GM21825 (cell line): ENCODE results near the gene LSM12.
A peak's percentile ranks its signal among the peaks of the same experiment; 100 is the strongest.
"Not testable (repeated sequence)": the region's sequence is repeated elsewhere in the genome, so short reads cannot be mapped to it uniquely, and the experiment has no call there.

Source experiments
- ATAC-seq: cut with Tn5 transposase; IDR thresholded peaks from one replicate; pipeline ENCODE4 v1.9.1; 2021; ENCODE audit warnings: mild to moderate bottlenecking, moderate library complexity; ENCODE audit not compliant: unreplicated experiment

The LSM12 gene

GRCh38 chr17:44066204-44066930 lies at the start of gene LSM12:
Gene LSM12 (minus strand): TSS chr17:44066671. CDS start chr17:44066587, 84 bp downstream.
- peak; percentile 73 for ATAC-seq

DNA sequence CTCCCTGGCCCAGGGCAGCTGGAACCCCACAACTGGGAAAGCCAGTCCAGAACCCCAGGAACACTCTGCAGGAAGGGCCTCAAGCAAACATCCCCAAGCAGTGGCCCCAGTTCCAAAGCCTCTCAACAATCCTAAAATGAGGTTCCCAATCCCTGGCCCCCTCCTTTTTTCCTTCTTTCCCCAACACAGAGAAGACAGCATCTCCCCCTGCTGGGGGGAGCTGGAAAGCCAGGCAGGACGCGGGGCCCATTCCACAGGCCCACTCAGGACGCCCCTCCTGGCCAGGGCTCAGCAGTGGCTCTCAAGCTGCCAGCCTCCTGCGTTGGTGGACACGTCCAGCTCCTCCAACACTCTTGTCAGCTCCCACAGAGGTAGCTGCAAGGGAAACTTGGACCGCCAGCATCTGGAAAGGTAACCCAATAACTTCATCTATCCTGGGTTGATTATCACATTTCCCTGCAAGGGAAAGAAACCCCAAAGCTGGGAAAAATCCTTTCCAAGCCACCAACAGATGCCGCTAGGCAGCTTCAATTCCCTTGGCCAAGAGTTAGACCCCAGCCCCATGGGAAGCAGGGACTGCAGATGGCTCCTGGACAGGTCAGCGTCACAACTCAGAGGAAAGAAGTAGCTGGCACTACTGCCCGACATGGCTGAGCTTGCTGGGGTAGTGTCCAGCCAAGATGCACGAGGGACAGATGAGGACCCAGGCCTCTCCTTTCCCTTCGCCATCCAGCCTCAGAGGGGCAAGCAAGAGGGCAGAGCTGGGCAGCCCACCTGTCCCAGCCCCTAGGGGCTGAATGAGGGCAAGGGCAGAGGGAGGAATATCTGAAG lies 49.3 kb upstream of the LSM12 start:
- ATAC-seq = no peak

DNA sequence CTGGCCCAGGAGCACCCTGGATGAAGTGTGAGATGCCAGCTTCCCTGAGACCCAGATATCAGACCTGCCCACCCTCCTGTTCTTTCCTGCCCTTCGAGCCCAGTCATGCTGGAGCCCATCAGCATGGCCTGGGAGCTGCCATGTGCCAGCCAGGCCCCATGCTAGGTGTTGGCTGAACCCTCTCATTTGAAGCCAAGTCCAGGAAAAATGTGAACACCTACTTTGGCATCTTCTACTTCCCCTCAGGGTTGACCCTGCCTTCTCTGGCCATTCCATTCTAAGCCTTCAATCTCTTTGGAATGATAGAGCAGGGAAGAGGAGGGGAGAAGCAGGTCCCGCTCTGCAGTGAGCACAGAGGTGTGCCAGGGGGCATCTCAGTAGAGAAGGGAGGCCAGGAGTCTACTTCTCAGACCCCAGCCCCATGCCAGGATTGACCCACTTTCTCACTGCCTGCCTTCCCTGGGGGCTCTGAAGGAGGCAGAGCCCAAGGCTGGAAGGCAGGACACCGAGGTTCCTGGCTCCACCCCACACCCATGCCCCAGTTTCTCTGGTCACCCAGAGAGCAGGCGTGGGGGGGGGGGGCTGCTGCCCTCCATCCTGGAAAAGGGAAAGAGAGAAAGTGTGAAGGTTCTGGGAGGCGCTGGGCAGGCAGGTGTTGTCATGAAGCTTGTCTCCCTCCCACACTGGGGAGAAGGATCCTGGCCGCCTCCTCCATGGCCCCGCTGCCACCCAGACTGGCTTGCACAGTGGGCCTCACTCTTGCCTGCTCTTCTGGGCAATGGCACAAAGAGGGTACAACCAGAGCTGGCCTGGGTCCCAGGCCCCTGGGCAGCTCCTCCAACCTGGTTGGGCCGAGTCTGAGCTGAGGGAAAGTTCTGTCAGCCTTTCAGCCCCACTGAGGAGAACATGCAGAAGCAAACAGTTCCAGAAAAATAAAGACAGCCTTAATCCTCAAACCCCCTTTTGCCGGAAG lies 47.7 kb upstream of the LSM12 start:
- no peak for ATAC-seq

- ATAC-seq = no peak
Observed at GRCh38 chr17:44113382-44113781, 46.9 kb upstream of the LSM12 start.

GRCh38 chr17:44112284-44113280 lies 46.1 kb upstream of the LSM12 start:
- ATAC-seq = no peak

DNA sequence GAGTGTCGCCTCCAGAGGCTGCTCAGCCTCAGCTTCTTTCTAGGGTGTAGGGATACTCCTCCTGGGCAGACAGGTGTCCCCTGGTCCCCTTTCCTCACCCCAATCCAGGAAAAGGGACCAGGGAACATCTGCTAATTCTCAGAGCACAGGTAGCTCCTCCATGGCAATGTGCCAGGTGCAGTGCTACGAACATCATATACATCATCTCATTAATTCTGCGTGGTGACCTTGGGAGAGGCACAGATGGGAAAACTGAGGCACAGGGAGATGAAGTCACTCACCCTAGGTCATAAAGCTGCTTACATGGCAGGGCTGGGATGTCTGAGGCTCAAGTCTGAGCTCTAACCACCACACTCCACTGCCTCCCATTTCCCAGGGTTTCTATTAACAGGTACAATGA lies 45.3 kb upstream of the LSM12 start:
- ATAC-seq = no peak

DNA sequence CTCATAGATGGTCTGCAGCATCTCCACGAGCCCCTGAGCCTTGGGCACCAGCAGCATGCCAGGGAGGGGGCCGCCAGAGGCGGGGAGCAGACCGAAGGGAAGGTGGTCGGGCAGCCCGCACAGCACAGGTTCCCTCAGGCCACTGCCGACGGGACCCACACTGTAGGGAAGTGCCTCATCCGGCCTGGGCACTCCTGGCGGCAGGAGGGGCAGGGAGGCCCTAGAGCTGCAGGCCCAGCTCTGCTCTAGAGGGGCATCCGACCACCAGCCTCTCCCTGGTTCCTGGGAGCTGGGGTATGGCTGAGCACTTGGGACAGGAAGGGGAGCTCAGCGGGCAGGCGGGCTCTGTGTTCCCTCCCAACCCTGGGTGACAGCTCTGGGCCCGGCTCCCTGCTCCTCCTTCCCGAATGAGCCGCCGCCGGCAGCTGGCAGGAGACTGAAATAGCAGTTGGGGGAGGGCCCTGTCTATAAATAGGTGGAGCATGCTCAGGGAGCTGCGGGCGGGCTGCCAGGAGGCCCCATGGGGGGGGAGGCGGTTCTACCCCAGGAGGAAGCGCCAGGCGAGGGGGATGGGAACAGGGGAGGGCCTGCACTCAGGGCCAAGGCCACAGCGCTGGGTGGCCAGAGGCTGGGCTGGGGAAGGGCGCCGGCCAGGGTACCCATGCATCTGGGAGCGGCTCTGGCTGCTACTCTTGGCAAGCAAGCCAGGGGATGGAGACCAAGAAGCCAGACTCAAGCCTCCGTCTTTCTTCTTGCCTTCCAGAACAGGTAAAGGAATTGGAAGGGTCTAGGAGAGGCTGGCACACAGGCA lies 44.6 kb upstream of the LSM12 start:
- peak; percentile 69 for ATAC-seq

DNA sequence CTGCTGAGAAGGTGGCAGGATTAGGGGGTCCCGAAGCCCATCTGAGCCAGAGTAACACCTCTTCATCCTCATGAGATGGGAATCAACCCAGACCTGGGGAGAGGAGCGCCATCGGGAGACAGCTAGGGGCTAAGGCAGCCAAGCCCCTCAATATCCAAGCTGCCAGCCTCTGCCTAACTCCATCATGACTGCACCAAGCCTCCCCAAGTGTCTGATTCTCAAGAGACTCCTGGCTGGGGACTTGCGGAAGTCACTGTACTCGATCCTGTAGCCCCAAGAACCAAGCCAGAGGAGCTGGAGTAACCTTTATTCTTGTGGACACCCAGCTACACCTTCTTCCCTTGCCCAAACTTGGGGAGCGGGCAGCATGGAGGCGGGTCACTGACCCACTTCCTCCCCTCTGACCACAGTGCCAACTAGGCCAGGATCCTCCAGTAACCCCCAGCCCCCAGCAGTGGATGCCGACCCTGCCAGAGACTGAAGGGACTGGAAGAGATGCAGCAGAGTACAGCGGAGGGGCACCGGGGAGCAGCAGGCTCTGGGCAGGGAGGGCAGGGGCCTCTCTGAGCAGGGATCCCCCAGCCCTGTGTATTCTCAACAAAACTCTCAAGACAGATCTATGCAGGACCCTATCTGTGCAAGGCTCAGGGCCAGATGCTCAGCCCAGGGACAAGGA lies 43.7 kb upstream of the LSM12 start:
- ATAC-seq = no peak

- ATAC-seq = no peak
Observed at GRCh38 chr17:44109312-44109630, 42.8 kb upstream of the LSM12 start.

DNA sequence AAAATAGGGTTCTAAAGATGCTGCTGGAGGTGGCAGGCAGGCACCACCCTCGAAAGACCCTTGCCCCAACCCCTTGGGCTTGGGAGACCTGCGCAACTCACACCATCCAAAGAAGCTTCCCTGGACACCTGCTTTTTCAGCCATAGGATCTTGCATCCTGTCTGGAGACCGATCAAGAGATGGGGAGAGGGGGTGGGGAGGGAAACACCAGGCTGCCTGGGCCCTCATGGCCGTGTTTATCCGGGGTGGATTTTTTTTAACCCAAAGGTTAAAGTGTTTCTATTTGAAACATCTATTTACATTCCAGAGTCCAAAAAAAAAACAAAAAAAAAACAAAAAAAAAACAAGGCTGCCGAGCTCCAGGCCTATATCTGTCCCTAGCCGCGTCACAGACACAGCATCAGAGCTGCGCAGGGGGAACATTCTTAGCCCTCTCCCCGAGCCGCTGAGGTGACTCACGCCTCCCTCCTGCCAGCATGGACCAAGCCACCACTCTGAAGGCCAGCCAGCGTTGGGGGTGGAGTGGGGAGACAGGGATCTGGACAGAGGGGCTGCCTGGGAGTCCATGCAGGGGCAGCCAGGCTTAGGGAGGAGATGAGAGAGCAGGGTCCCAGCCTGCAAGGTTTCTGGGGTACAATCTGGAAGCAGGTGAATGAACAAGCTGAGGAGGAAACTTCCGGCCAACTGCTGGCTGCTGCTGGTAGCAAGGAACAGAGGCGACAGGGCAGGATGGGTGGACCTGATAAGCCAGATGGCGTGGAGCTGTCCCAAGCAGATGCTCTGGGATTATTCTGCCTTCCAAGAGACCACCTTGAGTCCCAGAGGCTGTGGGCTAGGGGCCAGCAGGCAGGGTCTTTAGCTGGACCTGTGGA lies 42.2 kb upstream of the LSM12 start:
- no peak for ATAC-seq

DNA sequence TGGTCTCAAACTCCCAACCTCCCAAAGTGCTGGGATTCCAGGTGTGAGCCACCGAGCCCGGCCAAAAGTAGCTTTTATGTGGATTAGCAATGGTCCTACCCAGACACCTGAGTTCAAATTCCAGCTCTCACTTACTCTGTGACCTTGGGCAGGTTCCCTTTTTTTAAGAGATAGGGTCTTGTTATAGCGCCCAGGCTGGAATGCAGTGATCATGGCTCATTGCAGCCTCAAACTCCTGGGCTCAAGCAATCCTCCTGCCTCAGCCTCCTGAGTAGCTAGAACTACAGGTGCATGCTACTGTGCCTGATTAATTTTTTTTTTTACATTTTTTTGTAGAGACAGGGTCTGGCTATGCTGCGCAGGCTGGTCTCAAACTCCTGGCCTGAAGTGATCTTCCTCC lies 40.3 kb upstream of the LSM12 start:
- no peak for ATAC-seq

GRCh38 chr17:44105941-44106340 lies 39.5 kb upstream of the LSM12 start:
- no peak for ATAC-seq

DNA sequence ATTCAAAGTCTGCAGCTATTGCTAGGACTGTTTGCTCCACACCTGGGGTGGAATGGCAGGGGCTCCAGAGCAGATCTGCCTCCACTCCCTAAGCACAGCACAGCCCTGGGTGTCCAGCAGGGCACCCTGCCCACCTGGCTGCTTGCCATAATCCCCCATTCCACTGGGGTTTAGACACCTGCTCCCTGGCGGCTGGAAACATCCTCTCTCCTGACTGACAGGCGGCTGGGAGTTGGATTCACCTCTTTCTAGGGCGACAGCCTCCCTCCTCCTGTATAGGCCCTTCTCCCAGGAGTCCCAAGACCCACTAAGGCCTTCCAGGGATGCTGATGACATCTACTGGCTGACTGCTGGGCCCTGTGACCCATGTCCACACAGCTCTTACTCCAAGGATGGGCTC lies 39.0 kb upstream of the LSM12 start:
- no peak for ATAC-seq

GRCh38 chr17:44102849-44103622 lies 36.6 kb upstream of the LSM12 start:
- ATAC-seq = no peak

GRCh38 chr17:44101858-44102257 lies 35.4 kb upstream of the LSM12 start:
- ATAC-seq = not testable (repeated sequence)

DNA sequence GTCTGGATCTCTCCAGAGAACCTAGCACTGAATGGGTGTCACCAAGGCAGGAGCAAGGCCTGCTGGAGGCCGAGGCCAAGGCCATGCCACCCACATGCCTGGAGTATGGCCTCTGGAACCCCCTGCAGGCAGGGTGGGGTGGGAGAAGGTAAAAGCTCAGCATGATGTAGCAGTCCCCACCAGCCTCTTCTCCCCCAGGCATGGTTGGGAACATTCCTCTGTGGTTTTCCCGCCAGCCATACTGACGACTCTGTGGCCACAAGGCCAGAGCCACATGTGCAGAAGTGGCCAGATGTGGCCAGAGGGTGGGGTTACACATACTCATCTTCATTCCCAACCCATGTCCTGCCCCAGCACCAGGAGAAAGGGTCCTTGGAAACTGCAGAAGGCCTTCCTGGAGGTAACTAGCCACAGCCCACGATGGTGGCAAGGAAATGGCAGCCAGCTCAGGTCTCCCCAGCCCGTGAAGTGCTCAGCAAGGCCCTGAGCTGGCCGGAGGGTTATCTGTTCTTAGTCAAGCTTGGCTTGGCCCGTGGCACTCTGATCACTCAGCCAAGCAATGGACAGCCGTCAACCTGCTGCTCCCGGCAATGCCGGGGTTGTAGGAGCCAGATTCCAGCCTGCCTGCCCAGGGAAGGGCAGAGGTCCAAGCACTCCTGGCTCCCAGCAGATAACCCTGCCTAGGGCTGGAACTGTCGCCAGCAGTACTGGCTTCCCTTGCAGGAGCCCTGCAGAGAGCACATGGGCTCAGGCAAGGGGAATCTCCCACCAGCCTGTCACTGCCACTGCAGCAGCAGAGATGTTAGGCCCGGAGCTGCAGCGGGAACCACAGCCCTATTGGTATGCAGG lies 30.9 kb upstream of the LSM12 start:
- no peak for ATAC-seq
